ENCODE data around the gene AP2B1.

DNA sequence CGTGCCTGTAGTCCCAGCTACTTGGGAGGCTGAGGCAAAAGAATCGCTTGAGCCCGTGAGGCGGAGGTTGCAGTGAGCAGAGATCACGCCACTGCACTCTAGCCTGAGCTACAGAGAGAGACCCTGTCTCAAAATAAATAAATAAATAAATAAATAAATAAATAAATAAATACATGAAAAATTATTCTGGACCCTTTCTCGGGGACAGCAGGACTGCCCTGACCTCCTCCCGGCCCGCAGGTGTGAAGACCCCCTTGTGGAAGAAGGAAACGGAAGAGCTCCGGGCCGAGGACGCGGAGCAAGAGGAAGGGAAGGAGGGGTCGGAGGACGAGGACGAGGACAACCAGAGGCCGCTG lies 176.6 kb downstream of the AP2B1 start:
- TF ChIP-seq, protein P1, sequence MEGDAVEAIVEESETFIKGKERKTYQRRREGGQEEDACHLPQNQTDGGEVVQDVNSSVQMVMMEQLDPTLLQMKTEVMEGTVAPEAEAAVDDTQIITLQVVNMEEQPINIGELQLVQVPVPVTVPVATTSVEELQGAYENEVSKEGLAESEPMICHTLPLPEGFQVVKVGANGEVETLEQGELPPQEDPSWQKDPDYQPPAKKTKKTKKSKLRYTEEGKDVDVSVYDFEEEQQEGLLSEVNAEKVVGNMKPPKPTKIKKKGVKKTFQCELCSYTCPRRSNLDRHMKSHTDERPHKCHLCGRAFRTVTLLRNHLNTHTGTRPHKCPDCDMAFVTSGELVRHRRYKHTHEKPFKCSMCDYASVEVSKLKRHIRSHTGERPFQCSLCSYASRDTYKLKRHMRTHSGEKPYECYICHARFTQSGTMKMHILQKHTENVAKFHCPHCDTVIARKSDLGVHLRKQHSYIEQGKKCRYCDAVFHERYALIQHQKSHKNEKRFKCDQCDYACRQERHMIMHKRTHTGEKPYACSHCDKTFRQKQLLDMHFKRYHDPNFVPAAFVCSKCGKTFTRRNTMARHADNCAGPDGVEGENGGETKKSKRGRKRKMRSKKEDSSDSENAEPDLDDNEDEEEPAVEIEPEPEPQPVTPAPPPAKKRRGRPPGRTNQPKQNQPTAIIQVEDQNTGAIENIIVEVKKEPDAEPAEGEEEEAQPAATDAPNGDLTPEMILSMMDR (IDR thresholded peaks at IDR 0.05) = no peak
- no peak for TF ChIP-seq POLR2A (IDR thresholded peaks at IDR 0.05)

All from adrenal gland (tissue), 5 donors.